Tongue (tissue), 2 donors: ENCODE data around the gene AKAP13. TPM values are rescaled to one million over a fixed set of nuclear protein-coding genes. Genes with fewer than 3 reads are reported as not detected.

ENCODE experiments used
- DNase-seq: peaks from one replicate; pipeline ENCODE4 v3.0.0-alpha.2; 2015
- total RNA-seq: library from RNA; depleted of rRNA; stranded (reverse); fragments of >200 nt; gene quantifications from one replicate; pipeline ENCODE4 v1.2.3, GENCODE V29; 2014

The AKAP13 gene
- total RNA-seq, 1 donor from 2014 or later: 192 TPM

GRCh38 chr15:85444122-85444745 is 63.8 kb downstream of the AKAP13 start:
- peak; percentile 34 for DNase-seq

- no peak for DNase-seq
These were observed 65.0 kb downstream of the AKAP13 start for GRCh38 chr15:85445361-85445760.

GRCh38 chr15:85451099-85451700 is 70.8 kb downstream of the AKAP13 start:
- no peak for DNase-seq

- DNase-seq: no peak
These were observed 72.0 kb downstream of the AKAP13 start for GRCh38 chr15:85452436-85452835.

GRCh38 chr15:85453144-85453872 is 72.9 kb downstream of the AKAP13 start:
- no peak for DNase-seq

- no peak for DNase-seq
These were observed 74.0 kb downstream of the AKAP13 start for GRCh38 chr15:85454403-85454802.

GRCh38 chr15:85455891-85456290 is 75.5 kb downstream of the AKAP13 start:
- DNase-seq: no peak

- no peak for DNase-seq
These were observed 76.4 kb downstream of the AKAP13 start for GRCh38 chr15:85456798-85457197.

- DNase-seq: peak; percentile 60
These were observed 77.1 kb downstream of the AKAP13 start for GRCh38 chr15:85457392-85457968.

GRCh38 chr15:85458764-85459163 is 78.4 kb downstream of the AKAP13 start:
- DNase-seq: no peak

- no peak for DNase-seq
These were observed 81.6 kb downstream of the AKAP13 start for GRCh38 chr15:85462029-85462428.

GRCh38 chr15:85463276-85463892 is 83.0 kb downstream of the AKAP13 start:
- DNase-seq: no peak

- no peak for DNase-seq
These were observed 83.6 kb downstream of the AKAP13 start for GRCh38 chr15:85463976-85464375.

- DNase-seq: no peak
These were observed 84.1 kb downstream of the AKAP13 start for GRCh38 chr15:85464471-85464870.

- DNase-seq: no peak
These were observed 90.3 kb downstream of the AKAP13 start for GRCh38 chr15:85470563-85471271.

- no peak for DNase-seq
These were observed 91.9 kb downstream of the AKAP13 start for GRCh38 chr15:85472349-85472748.

- DNase-seq: no peak
These were observed 93.1 kb downstream of the AKAP13 start for GRCh38 chr15:85473455-85473854.

GRCh38 chr15:85474700-85475316 is 94.4 kb downstream of the AKAP13 start:
- no peak for DNase-seq

- DNase-seq: no peak
These were observed 94.9 kb downstream of the AKAP13 start for GRCh38 chr15:85475317-85475701.

GRCh38 chr15:85475711-85476110 is 95.3 kb downstream of the AKAP13 start:
- DNase-seq: no peak

- DNase-seq: no peak
These were observed 96.7 kb downstream of the AKAP13 start for GRCh38 chr15:85477061-85477460.

GRCh38 chr15:85477730-85478129 is 97.3 kb downstream of the AKAP13 start:
- no peak for DNase-seq
